ENCODE measurements around the gene KLF5.

DNA sequence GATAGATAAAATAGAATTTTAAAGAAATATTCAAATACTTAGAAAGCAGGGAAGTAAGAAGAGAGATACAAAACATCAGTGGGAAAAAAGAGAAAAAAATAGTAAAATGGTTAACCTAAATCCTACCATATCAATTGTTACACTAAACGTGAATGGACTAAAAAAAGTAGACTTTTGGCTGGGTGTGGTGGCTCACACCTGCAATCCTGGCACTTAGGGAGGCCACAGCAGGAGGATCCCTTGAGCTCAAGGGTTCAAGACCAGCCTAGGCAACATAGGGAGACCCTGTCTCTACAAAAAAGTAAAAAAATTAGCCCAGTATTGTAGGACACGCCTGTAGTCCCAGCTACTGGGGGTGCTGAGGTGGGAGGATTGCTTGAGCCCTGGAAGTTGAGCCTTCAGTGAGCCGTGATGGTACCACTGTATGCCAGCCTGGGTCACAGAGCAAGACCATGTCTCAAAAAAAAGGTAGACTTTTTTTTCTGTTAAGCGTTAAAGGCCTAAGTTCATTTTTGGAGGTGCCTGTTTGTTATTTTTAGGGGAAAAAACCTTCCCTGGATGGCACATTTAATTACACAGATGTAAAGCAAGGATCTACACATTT, 29.6 kb downstream of the KLF5 start:
- TF ChIP-seq, protein P1, sequence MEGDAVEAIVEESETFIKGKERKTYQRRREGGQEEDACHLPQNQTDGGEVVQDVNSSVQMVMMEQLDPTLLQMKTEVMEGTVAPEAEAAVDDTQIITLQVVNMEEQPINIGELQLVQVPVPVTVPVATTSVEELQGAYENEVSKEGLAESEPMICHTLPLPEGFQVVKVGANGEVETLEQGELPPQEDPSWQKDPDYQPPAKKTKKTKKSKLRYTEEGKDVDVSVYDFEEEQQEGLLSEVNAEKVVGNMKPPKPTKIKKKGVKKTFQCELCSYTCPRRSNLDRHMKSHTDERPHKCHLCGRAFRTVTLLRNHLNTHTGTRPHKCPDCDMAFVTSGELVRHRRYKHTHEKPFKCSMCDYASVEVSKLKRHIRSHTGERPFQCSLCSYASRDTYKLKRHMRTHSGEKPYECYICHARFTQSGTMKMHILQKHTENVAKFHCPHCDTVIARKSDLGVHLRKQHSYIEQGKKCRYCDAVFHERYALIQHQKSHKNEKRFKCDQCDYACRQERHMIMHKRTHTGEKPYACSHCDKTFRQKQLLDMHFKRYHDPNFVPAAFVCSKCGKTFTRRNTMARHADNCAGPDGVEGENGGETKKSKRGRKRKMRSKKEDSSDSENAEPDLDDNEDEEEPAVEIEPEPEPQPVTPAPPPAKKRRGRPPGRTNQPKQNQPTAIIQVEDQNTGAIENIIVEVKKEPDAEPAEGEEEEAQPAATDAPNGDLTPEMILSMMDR (IDR thresholded peaks at IDR 0.05) = no peak
- TF ChIP-seq EP300 (IDR thresholded peaks at IDR 0.05) (no peak), POLR2A (IDR thresholded peaks at IDR 0.05) (no peak)

All from tibial nerve (tissue), 4 donors.